ENCODE results near the gene HDAC10.

- no peak for TF ChIP-seq CTCF (IDR thresholded peaks at IDR 0.05 in 8 of 11, conservative IDR thresholded peaks at IDR 0.05 in 3 of 11)
- no peak for TF ChIP-seq POLR2A (IDR thresholded peaks at IDR 0.05)
These were observed 28.6 kb downstream of the HDAC10 start for GRCh38 chr22:50222508-50222907.
